ENCODE measurements around the gene MAST4.
A peak's percentile ranks its signal among the peaks of the same experiment; 100 is the strongest.

Gene MAST4

DNA sequence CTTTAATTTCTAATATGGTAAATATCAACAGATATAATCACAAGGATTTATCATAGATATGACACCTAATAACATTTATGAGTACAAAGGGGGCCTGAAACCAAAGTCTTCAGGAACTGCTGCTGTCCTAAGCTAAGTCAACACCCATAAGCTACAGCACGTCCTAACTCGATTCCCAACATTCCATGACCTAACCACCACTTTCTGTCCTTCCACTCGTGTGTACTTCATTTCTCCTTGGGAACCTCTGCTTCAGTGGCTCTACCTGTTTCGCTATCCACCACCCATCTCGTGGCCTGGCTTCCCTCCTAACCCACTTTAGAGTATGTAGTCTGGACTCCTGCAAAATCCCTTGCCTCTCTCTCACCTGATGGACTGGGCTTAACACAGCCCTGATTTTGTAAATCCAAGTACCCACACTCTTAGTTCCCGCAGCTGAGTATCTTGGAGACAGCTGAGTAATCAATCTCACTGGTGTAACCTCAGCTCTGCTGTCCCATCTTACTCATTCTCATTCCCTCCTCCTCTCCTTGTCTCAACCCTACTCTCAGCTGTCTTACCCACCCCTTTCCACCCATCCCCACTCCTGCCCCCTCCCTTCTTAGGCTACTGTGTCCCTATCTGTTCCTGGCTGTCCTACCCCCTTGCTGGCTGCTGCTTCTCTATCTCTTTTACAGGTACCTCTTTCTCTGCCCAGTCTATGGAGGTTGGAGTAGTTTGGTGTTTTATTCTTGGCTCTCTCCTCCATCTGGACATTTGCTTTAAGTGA is 101.8 kb downstream of the MAST4 start:
- no peak for DNase-seq (ENCODE audit: low read depth)

DNA sequence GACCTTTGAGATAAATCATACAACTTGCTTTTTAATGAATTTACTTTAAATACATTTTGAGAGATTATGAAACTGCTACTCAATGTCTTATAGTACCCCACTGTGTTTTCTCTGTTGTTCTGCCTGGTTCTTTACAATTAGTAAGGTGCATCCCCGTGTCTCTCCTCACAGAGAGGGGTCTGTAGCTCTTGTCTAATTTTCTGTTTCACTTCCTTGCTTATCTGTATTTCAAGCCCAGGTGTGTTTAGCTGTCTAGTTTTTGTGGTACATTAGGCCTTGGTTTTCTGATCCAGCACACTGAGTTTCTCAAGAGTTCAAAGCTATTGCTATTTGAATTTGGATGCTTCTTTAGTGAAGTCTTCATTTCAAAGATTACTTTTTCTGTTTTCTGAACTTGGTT is 105.1 kb downstream of the MAST4 start:
- DNase-seq (ENCODE audit: low read depth) = no peak

DNA sequence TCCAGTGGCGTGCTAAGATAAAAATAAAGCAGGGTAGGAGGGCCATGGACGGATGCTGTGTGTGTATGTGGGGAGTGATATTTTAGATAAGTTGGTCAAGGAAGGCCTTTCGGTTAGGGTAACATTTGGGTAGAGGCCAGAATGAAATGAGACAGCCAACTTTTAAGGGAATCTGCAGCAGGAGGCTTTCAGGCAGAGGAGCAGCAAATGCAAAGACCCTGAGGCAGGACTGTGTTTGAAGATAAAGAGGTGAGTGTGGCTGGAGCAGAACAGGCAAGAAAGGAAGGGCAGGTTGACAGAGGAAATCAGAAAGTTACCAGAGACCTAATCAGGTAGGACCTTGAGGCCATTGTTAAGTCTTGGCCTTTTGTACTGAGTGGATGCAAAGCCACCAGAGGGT is 106.2 kb downstream of the MAST4 start:
- no peak for DNase-seq (ENCODE audit: low read depth)

DNA sequence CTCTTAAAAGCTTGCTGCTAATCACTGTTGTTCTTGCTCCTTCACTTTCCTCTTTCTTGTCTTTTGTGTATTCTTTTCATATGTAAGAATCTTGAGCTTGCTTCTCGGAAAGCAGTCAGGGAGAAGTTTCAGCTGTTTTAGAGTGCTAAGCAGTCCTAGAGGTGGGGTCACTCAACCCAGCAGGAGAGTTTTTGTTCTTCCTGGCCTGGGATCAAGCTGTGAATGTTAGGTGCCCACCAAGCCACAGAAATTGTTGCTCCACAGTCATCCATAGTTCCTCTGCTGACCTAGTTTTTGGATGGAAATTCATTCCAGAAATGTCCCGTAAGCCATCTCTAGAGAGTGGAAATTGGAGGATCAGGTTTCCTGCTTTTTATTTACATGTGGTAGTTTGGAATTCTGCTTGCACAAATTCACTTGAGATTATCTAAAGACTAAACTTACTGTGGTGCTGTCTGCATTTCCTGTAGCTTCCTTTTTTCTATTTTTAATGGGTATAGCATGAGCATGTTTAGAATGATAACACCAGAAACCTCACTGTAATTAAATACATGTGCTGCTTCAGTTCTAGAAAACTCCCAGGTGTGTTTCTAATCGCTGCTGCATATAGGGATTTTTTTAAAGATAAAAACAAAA is 108.7 kb downstream of the MAST4 start:
- DNase-seq (ENCODE audit: low read depth) = no peak

DNA sequence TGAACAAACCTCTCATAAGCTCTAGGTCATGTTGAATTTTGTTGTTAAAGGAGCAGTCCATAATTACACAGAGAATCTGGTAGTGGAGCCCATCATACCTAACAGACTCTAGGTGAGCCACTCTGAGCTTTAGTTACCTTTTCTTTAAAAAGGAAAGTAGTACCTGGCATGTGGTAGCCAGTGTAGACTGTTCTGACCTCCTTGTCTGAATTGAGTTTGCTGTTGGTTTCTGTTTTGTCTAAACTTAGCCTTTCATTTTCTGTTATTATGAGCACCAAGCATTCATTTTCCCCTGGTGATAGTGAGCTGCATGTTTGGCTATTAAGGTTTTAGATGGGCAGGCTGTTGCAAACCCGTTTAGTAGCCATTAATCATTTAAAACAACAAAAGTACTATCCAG is 112.2 kb downstream of the MAST4 start:
- no peak for DNase-seq (ENCODE audit: low read depth)

DNA sequence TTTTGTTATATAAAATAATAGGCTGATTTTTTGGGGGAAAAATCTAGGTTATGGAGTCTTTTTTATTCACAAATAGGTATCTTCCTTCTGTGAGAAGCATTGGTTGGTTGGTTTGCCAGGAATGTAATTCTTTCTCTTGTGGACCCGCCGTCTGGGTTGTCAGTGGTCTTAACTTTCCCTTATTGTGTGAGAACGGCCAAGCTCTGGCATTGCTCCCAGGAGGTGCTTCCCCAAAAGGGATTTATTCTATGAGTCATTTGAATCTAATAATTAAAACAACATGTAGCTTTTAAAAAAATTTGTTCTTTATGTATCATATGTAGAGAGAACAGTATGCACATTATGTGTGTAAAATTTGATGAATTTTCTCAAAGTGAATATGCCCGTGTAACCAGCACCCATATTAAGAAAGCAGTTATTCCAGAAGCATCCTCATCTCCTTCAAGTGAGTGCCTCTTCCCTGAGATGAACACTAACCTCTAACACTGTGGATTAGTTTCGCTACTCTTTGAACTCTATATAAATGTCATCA is 114.4 kb downstream of the MAST4 start:
- no peak for DNase-seq (ENCODE audit: low read depth)

DNA sequence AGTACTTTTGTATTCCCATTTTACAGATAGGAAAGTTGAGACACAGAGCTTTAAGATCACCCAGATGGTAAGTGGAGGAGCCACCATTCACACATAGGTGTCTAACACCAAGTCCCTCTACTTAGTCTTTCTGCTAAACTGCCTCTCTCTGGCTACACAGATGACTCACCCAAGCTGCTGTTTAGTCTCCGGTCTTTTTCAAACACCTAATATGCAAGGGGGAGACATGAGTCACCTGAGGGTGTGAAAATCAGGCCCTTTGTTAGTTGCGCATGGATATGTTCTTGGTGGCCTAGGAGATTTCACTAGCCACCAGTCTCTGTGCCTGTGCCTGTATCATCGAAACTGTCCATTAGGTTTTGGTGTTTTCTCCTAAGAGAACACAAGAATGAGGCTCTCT is 117.8 kb downstream of the MAST4 start:
- peak; percentile 2 for DNase-seq (ENCODE audit: low read depth)

DNA sequence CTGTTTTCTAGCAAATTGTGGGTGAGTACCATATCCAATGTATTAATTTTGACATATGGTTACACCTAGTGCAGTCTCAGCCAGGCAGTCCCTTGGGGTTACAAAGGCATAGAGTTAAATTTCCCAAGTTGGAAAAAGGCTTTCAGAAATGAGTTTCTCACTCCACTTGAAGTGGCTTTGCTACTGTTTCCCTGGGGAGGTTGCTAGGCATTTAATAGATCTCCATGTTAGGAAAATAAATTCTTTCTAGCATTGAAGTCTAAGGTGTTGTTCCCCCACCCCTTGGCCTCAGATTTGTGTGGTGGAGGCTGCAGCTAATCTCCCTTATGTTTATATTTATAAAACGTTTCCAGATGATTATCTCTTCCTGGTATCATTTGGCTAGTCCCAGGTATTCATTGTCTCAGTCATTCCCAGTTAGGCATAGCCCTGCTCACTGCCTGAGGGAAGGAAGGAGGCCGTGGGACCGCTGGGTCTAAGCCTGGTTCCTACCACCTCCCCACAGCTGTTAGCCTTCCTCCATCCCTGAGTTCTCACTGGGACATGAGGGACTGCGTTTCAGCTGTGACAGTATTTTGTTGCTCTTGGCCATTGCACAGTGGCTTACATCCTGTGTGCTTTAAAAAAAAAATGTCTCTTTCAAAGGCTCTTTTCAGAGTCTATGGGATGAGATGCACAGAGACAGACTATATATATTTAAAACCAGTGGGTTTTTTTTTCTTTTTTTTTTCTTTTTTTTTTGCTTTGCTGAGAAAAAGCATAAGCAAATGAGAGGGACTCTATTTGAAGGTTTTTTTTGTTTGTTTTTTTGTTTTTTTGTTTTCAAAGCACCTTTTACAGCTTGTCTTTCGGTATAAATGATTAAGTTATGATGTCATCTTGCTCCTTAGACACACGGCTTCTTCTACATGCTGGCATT is 121.5 kb downstream of the MAST4 start:
- no peak for DNase-seq (ENCODE audit: low read depth)

DNA sequence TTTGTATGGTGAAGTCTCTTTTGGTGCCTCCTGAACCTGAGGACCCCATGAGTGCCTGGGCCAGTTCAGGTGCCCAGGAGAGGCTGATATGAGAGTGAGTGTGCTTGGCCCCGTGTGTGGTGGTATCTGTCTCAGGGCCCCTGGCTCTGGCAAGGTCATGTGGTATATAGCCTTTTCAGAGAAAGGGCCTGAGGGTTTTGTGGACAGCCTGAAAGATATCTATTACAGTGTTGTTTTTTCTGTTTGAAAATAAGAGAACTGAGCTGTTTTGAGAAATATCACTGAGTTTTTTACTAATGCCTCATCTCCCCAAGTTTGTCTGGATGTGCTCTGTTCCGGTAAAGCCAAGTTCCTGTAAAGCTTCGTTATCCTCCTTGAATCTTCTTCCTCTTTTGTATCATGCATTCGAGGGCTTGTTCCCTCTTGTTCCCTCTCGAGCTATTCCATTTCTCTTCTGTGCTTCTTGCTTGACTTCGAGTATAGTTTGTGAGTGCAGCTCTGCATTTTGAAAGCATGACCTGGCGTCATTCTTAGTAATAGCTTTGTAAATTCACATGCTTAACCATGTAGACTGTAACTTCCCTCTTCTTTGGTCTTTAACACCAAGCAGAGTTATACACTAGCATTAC is 122.3 kb downstream of the MAST4 start:
- DNase-seq (ENCODE audit: low read depth) = no peak

DNA sequence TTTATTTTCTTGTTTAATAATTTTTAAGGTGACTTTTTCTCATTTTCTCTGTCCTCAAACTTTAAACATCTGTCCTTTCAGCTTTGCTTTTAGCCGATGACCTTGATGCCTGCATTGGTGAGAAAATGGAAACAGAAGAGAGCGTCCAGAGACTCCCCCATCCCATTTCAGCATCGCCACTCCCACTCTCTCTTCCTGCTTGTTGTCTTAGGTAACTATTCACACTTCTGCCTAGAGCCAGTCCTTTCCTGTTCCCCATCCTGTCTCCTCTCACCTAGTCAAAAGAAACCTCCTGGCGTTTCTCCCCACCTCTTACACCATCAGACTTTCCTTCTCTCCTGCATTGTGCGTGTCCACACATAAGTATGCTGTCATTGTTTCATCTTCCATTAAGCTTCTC is 124.6 kb downstream of the MAST4 start:
- no peak for DNase-seq (ENCODE audit: low read depth)

DNA sequence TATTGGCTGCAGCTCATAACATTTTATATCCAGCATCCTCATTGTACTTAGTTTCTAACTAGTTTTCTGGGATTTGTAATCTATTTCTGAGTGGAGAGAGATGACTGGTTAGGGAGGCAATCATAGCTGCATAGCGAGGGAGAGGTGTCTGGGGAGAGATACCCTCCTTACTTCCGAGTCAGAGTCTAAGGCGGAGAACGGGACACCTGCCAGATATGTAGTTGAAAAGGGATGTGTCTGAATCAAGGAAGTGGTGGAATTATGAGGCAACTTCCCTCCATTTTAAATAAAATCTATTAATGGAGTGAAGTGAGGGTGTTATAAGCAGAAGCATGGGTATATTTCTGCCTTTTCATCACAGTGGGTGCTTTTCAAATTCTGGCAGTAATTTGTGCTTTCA is 126.5 kb downstream of the MAST4 start:
- no peak for DNase-seq (ENCODE audit: low read depth)

DNA sequence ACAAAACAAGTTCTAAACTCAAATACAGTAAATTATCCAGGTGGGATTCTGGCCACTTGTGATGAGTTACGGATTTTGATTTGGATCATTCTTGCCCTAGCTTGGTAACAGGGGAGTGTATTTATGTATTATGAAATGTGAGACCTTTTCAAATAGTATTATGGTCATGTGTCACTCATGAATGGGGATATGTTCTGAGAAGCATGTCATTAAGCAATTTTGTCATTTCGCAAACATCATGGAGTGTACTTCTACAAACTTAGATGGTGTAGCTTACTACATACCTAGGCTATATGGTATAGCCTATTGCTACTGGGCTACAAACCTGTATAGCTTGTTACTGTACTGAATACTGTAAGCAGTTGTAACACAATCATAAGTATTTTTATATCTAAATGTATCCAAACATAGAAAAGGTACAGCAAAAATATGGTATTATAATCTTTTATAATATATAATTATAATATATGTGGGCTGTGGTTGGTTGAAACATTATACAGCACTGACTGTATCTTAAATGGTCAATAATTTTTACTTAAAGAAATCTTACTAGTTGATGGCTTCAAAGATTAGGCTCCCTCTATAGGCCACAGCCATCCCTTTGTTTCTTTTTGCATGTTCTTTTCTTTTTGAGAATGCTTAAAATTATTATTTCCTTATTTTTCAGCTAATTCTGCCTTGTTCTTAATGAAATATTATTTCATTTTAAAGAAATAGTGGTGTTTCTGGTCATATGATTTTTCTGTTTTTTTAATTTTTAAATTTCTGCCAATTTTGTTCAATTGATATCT is 128.4 kb downstream of the MAST4 start:
- DNase-seq (ENCODE audit: low read depth) = no peak

DNA sequence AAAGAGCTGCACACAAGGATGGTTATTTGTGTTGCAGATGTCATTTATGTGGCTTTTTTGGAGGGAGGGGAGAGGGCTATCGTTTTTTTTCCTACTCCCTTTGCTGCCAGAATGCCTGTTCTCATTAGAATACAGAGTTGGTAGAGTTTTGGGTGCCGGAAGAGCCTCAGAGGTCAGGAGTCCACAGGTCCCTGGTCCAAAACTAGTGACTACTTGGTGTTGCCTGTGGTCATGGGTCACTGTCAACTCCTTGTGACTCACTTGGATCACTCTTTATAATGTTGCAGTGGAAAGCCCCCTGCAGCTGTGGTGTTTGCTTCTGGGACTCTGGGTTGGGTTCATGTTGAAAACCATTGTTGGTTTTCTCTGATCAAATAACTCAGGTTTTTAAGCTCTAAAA is 131.4 kb downstream of the MAST4 start:
- no peak for DNase-seq (ENCODE audit: low read depth)

DNA sequence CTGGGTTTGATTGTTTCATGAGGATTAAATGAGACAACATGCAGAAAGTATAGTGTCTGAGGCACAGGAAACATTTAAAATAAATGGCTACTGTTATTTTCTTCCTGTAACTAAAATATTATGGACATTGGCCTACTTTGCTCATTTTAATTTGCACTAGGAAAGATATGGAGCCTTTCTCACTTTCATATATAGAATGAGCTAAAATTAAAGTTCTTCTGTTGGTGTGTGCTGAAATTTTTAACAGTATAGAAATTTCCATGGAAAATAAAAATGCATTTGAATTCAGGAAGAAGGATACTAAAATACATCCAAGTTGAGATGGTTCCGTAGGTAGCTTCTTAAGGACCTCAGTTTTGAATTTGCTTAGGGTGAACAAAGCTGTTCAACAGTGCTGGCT is 131.9 kb downstream of the MAST4 start:
- DNase-seq (ENCODE audit: low read depth) = no peak

DNA sequence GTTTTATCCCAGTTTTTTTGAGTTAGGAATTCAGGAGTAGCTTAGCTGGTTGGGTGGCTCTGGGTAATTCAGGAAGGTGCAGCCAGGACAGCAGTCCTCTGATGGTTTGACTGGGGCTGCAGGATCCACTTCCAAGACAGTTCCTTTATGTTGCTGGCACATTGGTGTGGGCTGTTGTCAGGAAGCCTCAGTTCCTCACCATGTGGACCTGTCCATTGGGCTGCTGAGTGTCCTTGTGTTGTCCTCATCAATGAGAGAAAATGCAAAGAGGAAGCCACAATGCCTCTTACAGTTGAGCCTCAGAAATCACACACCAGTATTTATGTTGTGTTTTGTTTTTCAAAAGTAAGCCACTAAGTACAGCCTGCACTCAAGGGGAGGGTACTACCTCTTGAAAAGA is 140.9 kb downstream of the MAST4 start:
- no peak for DNase-seq (ENCODE audit: low read depth)

DNA sequence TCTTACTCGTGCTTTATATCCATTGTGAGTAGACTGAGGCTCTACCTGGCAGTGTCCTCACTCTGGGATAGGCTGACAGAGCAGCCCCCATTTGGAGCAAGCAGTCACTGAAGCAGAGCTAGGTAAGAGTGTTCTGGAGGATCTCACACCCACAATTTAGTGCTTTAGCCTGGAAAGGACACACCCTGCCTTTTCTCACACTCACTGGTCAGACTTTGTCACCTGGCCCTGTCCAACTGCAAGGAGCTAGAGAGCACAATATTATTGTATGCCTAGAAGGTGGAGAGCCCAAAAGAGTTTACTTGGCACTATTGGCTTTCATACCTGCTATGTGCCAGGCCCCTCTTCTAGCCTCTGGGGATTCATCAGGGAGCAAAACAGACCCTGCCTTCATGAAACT is 141.9 kb downstream of the MAST4 start:
- DNase-seq (ENCODE audit: low read depth) = no peak

DNA sequence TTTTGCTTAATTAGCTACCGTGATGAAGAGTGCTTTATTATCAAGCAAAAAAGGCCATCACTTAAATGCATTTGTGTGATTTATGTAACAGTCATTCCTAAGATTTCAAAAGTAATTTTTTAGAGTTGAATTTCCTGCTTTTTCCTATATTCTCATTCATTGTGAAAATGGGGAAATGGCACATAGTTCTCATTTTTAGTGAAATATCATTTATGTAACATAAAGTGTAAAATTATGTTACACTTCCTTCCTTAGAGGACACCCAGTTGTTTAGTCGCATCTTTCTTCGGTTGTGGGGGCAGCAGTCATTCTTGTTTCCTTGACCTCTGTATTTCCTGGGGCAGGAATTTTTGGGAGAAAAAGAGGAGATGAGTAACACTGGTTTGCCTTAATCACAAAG is 142.8 kb downstream of the MAST4 start:
- no peak for DNase-seq (ENCODE audit: low read depth)

DNA sequence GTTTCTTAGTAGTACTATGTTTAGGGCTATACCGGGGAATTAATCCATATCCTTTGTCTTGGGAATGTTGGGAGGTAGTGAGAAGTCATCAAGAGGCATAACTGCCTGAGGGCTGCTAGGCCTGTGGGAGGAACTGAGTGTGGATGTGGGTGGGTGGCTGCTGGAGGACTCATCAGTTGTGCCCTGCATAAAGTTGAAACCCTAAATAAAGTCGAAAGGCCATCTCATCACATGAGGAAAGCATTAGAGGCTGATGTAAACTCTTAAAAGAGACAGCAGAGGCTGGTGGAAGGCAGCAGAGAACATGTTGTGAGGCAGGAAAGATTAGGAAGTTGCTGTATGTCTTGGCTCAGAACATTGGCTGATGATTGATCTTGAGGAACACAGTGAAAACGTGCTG is 143.8 kb downstream of the MAST4 start:
- DNase-seq (ENCODE audit: low read depth) = no peak

DNA sequence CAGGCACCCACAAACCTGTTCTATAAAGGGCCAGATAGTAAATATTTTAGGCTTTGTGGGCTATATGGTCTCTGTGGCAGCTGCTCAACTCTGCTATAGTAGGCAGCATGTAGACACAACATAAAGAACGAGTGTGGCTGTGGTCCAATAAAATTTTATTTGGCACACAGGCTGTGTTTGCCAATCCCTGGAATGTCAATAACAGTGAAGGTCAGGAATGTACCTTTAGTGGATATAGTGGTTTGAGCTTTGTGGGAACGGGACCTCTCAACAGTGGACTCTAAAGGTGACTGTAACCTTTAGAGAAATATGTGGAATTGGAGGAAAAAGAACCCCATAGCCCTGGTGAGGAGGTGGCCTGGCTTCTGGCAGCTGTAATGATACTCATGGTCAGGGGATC is 145.2 kb downstream of the MAST4 start:
- no peak for DNase-seq (ENCODE audit: low read depth)

DNA sequence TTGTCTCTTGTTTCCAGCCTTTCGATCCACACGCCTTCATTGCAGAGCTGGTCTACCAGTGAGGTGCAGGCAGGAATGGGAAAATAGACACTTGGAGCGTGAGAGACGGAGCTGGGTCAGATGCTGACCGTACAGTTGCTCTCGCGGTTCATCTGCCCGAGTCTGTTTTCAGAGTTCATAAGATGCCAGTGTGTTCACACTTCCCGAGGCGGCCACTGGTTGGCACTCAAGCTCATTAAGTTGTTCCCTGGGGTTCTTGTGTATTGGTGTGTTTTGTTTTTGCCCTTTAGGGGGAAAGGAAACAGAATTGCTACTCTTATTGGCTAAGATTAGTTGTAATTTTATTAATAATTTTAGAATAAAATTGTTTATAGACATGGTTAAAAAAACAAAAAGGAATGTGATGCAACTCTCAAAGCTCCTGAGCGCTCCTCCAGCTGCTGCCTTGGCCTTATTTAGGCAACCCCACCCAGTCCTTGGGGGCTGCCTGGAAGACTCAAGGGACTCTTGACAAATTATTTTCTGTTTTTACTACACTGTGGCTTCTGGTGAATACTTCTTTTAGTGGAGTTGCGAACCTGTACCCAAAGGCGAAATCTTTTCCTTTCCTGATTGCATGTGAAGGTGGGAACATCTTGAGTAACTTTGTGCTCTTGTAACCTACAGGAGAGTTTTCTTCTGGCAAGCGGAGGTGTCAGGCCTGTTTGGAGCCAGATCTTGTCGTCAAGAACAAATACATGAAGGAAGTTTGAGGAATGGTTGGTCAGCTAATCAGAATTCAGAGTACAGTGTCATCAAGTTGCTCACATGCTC is 146.1 kb downstream of the MAST4 start:
- DNase-seq (ENCODE audit: low read depth) = peak; percentile 9

DNA sequence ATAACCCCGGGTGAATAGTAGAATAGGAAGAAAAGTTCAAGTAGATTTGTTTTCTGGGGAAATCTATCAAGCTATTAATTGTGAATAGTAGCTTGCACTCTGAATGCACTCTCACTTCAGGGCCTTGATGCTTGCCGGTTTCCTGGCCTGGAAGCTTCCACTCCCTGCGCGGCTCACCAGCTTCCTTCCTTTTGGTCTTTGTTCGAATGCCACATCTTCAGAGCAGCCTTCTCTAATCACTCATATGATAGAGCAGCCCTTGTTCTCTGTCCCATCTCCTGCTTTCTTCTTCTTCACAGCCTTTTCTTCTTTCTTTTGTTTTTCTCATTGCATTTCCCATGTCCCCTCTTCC is 146.7 kb downstream of the MAST4 start:
- DNase-seq (ENCODE audit: low read depth) = no peak

Data from amniotic epithelial cell (primary cell).